HG03066 (cell line): ENCODE results near the gene MUTYH.

Experiments
- ATAC-seq: cut with Tn5 transposase; IDR thresholded peaks from one replicate; pipeline ENCODE4 v1.9.1; 2021; ENCODE audit warnings: low read depth; ENCODE audit not compliant: unreplicated experiment

The MUTYH gene

DNA sequence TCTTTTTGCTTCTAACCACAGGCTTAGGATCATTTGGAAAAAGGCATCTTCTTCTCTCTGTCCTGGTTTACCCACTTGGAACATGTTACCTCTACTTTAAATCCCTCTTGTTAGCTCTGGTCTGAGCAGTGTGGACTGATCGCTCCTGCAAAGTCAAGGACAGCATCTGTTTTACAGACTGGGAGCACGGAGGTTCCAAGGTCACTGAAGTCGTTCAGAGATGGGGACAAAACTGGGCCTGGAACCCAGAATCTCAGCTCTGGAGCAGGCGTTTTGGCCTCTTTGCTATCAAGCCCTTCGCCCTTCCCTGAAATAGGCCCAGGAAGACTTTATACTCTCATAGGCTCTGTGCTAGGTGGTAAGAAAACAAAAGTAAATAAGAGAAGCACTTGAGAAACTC, 11.3 kb upstream of the MUTYH start:
- ATAC-seq, result no peak

GRCh38 chr1:45348966-45349677, 8.9 kb upstream of the MUTYH start:
- no peak for ATAC-seq

DNA sequence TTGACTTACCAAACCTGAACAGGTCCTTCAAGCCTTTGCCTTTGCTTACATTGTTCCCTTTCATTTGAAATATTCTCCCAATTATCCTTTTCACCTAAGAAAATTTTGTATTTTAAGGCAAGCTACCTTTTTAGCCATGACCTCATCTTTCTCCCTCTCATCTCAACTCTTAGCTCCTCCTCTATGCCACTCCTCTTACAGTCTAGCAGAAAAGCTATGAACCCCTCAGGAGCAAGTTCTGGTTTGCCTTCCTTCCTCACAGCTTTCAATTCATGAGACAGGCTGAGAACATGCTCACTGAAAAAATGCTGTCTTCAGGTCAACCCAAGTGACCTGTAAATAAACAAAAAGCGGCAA, 8.3 kb upstream of the MUTYH start:
- ATAC-seq, result no peak

DNA sequence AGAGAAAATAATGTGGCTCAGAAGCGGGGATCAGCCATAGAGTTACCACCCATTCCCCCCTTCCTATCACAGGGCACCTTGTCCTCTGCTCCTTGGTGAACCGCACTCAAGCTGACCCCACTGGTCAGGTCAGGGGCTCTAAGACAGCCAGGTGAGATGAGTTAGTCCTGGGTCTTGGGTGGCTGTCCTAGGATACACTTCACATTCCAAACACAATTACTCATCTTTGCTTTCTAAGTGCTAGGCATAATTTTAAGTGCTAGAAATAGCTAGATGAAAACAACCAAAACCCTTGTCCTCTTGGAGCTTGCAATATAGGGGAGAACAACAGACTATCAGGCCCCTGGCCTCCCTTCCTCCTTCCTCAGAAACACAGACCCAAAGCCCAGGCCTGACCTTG, 7.8 kb upstream of the MUTYH start:
- ATAC-seq, result no peak

DNA sequence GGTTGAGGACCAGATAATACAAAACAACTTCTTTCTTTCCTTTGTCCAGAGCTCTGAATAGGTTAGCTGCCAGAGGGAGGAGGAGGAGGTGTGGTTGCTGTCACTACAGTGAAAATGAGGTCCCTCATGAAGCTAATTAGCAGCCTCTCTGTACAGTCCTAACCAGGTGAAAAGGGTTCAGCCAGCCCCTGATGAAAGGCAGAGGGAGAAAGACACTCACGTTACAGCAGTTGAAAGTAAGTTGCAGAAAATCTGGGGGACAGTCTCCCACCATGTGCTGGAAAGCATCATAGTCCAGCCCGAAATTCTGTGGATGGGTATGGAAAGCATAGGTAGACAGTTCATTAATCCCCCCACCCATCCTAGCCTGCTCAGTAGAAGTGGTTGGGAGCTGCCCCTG, 6.2 kb upstream of the MUTYH start:
- no peak for ATAC-seq

DNA sequence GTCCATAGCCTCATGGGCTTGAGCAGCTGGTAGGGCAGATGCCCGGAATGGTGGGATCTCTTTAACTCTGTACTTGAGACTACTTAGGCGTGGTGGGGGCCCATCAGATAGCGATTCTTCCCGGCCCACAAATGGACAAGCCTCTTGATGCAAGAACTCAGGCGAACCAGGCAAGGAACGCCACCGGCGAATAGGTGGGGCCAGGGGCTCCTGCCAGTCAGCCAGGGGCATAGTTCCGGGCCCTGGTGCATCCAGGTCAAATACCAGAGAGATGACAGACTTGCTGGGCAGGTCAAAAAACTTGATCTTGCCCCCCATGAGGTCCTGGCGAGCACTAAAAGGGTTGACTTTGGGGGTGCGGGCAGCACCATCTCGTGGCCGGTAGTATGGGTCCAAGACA, 4.8 kb upstream of the MUTYH start:
- no peak for ATAC-seq

DNA sequence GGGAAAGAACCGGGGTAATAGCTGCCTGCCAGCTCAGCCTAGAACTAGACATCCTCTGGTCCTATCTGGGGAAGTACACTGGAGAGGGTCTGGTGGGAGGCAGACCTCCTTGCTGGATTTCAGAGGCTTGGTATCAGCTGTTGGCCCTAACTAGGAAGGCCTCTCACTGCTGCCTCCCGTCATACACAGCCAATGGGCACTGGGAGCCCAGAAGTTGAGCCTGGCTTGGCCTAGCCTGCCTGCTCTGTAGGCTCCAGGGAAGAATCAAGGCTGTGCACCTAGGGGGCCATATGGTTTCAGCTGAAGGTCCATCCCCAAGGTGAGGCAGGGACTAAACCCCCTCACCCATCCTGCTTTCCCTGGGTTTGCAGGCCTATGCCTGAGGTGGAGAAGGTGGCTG, 4.3 kb upstream of the MUTYH start:
- ATAC-seq, result no peak

DNA sequence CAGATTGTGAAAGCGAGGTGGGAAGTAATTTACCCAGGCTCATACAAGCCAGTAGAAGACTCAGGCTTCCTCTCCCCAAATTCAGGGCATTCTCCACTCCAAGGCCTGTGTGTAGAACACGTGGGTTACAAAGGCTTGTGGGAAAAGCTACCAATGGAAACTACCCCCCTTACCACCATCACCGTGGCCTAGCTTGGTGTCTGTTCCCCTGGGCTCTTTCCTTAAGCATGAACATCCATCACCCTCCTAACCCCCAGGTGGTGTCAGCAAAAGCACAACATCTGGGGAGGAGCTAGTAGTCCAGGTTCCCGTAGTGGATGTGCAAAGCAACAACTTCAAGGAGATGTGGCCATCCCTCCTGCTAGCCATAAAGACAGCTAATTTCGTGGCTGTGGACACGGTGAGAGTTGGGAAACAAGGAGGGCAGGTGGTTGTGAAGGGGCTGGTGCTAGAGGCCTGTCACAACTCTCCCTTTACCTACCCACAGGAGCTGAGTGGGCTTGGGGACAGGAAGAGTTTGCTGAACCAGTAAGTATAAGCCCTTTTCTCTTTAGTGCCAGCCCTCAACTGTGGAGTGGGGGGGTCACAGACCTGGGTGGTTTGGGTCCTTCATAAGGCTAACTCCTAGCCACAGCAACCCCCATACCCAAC, 701 bp upstream of the MUTYH start:
- no peak for ATAC-seq

DNA sequence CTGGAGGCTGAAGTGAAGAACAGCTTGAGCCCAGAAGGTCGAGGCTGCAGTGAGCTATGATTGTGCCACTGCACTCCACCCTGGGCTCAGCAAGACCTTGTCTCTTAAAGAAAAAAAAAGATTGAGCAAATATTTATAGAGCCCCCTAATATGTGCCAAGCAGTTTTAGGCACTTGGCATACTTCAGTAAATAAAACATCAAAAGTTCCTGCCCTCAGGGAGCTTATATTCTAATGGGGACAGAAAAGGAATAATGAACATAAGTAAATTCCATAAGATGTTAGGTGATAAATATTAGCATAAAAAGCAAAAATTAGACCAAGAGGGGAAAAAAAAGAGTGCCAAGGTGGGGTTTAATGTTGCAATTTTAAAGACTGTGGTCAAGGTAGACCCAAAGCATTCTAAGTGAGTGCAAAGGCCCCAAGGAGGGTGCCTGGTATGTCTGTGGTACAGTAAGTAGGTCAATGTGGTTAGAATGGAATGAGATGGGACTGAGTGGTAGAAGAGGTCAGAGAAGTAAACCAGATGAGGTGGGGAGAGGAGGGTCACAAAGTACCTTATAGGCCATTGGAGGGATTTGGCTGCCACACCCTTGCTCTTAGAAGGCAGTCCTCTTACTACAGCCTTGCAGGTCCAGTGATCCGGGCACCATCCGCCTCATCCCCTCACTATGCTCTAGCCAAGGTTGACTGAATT, 2.5 kb downstream of the MUTYH start:
- no peak for ATAC-seq

DNA sequence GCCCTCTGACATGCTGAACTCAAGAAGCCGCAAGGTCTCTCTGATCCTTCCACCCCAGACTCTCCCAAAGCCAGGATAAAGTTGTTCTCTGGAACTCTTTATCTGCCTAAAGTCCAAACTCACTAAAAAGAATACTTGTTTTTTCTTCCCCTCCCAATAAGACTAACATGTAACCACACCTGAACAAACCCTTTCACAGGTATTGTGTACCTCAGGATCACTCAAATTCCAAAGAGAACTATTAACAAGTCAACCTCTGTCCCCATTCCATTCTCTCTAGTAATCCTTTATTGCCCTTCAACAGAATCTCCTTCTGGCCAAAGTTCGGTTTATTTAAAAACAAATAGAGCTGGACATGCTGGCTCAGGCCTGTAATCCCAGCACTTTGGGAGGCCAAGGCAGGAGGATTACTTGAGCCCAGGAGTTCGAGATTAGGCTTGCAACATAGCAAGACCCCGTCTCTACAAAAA, 4.3 kb downstream of the MUTYH start:
- ATAC-seq, result no peak

- no peak for ATAC-seq
Measured at GRCh38 chr1:45334308-45335245, 5.7 kb downstream of the MUTYH start.

DNA sequence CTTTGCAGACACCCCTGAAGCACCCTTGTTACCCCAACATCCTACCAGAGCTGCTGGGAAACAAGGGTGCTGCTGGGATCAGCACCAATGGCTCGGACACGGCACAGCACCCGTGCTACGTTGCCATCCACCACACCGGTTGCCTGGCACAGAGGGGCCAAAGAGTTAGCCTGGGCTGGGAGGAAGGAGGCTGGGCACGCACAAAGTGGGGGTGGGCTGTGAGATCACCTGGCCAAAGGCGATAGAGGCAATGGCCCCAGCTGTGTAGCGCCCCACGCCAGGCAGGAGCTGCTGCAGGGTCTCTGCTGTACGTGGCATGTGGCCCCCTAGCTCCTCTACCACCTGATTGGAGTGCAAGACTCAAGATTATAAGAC, 7.9 kb downstream of the MUTYH start:
- no peak for ATAC-seq

- no peak for ATAC-seq
Measured at GRCh38 chr1:45331436-45332345, 8.5 kb downstream of the MUTYH start.

DNA sequence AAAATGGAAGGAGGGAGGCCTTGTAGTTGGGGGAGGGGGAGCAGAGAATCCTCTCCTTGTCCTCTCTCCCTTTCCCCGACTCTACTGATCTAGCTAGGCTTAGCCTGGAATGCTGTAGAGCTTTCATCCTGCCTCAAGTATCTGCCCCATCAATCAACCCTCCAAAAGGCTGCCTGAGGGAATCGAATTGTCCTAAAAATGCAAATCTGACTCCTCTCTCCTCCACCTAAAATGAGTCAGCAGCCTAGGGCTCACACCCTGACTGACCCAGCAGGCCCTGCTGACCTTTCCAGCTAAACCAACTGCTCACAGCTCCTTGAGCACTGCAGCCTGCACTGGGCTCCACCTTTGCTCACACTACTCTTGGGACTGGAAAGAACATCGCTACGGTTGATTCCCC, 10.8 kb downstream of the MUTYH start:
- ATAC-seq, result no peak

DNA sequence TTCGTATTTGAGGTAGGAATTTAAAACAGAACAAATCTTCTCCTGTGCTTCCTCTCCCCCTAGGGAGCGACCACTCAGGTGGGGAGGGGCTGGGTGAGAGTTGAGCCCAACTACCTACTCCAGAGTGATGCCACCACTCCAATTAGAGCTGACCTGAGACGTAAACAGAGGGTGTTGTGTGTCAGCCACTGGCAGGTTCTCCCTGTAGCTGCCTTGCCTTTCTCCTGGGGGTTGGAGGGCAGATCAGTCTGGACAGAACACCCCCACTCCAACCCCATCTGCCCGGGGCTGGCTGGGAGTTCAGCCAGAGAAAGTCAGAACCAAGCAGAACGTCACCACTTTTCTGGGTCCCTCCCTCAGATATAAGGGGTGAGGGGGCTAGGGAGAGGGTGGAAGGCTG, 11.6 kb downstream of the MUTYH start:
- ATAC-seq, result no peak

DNA sequence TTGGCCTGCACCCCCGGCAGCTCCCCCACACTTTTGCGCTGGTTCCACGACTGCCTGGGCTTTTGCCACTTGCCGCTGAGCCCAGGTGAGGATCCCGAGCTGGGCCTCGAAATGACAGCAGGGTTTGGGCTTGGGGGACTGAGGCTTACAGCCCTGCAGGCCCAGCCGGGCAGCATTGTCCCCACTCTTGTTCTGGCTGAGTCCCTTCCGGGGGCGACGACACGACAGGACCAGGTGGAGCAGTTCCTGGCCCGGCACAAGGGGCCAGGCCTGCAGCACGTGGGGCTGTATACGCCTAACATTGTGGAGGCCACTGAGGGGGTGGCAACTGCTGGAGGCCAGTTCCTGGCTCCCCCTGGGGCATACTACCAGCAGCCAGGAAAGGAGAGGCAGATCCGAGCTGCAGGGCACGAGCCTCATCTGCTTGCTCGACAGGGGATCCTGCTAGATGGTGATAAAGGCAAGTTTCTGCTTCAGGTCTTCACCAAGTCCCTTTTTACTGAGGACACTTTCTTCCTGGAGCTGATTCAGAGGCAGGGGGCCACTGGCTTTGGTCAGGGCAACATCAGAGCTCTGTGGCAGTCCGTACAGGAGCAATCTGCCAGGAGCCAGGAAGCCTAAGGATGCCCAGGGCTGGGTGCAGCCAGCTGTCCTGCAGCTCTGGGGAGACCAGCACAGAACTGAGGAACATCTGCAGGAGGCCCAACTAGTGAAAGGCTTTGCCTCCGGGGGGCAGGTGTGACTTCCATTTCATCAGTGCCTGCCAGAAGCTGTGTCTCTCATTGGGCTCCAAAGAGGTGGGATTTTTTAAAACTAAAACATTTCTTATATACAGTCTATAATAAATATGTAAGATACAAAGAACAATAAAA, 12.4 kb downstream of the MUTYH start:
- ATAC-seq, result no peak

DNA sequence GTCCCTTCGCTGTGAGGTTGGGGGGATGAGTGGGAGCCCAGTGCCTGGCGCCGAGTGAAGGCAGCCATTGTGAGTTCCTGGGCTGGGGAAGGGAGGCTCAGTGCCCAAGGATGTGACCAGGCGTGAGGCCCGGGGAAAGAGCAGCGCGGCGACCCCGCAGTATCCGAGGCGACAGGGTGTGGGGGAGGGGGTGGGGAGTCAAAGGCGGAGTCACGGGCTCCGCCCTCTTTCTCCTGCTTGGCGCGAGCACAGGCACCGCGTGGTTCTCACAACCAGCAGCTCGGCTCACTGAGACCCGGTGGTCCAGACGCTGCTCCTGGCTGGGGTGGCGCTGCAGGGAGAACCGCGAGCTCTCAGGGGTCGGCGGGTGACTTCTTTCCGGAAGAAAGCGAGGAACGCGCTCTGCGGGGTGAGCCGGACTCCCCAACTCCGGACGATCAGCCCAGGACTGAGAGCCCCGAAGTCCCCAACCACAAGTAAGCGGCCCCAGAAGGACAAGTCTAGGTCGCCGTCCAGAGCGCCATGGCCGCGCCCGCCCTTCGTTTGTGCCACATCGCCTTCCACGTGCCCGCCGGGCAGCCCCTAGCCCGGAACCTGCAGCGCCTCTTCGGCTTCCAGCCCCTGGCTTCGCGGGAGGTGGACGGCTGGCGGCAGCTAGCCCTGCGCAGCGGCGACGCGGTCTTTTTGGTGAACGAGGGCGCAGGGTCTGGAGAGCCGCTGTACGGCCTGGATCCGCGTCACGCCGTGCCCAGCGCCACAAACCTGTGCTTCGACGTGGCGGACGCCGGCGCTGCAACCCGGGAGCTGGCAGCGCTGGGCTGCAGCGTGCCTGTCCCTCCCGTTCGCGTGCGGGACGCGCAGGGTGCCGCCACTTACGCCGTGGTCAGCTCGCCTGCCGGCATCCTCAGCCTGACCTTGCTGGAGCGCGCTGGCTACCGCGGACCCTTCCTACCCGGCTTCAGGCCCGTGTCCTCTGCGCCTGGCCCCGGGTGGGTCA, 13.3 kb downstream of the MUTYH start, which contains the start of gene HPDL:
Gene HPDL (plus strand): TSS at position 269 of the 997 bp plus-strand sequence. CDS start 254 bp downstream, at position 523.
- no peak for ATAC-seq
